Ureter (tissue), 1 donor: ENCODE measurements around the gene ABHD12B. TPM values are rescaled to one million over a fixed set of nuclear protein-coding genes. Genes with fewer than 3 reads are reported as not detected.
A peak's percentile ranks its signal among the peaks of the same experiment; 100 is the strongest.

Experiments
- DNase-seq: peaks from one replicate; pipeline ENCODE4 v3.0.0-alpha.2; 2020; ENCODE audit warnings: low spot score
- total RNA-seq: library from RNA; stranded (reverse); gene quantifications from one replicate; pipeline ENCODE4 v1.2.4, GENCODE V29; 2023
- donor health status: DM: yes; HTN: yes; CAD: no.

Gene ABHD12B, protein sequence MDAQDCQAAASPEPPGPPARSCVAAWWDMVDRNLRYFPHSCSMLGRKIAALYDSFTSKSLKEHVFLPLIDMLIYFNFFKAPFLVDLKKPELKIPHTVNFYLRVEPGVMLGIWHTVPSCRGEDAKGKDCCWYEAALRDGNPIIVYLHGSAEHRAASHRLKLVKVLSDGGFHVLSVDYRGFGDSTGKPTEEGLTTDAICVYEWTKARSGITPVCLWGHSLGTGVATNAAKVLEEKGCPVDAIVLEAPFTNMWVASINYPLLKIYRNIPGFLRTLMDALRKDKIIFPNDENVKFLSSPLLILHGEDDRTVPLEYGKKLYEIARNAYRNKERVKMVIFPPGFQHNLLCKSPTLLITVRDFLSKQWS
- not detected for total RNA-seq

- no peak for DNase-seq
Observed at GRCh38 chr14:50871914-50872732, at the start of gene ABHD12B. ABHD12B (plus strand) TSS chr14:50872053; CDS start chr14:50872175, 122 bp downstream.

DNA sequence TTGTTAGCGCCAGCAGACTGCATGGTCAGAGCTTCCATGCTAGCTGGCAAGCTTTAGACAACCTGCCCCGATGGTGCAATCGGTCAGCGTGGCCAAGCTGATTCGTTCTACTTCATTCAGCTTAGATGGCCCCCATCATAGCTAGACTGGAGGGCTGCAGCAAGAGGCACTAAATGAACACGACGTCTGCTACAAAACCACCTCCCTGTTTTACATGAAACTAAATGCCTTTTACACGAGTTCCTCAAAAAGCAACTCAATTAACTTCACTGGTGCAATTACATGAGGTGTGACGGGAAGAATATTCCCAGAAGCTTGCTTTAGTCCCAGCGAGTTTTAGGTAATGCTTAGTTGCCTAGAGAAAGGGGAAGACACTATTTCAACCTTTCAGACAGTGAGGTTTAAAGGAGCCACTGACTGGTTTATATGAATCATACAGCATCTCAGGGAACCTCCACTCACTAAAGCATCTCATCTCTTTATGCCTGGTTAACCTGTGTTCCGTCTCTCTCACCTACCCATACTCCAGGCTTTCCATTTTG lies 49.3 kb upstream of the ABHD12B start:
- no peak for DNase-seq

DNA sequence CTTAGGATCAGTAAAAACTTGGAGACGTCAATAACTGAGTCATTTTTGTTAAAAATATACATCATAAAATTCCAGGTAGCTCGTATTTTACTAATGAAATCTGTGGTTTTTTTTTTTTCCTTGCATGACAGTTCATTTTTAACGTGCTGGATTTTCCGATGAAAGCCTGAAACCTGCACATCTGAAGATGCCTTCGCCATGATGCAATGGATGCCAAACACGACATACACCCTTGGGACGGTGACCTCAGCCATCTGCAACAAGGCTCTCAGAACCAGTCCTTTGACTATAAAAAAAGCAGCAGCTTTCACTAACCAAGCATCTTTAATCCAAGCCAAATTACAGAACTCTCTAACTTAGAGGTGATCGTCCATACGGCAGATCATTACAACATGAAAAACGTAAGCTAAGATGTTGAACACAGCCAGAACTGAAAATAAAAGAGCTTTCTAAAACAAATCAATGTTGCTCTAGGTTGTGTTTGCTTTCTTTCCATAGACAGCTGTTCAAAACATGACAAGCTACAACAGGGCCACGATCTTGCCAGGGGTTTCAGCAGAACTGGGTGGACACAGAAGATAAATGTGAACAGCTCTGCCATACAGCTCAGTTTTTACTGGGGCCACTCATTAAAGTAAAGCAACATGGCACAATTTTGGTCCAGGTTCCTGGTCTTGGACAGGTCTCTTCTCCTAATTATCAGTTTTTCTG lies 48.6 kb upstream of the ABHD12B start:
- DNase-seq = no peak

DNA sequence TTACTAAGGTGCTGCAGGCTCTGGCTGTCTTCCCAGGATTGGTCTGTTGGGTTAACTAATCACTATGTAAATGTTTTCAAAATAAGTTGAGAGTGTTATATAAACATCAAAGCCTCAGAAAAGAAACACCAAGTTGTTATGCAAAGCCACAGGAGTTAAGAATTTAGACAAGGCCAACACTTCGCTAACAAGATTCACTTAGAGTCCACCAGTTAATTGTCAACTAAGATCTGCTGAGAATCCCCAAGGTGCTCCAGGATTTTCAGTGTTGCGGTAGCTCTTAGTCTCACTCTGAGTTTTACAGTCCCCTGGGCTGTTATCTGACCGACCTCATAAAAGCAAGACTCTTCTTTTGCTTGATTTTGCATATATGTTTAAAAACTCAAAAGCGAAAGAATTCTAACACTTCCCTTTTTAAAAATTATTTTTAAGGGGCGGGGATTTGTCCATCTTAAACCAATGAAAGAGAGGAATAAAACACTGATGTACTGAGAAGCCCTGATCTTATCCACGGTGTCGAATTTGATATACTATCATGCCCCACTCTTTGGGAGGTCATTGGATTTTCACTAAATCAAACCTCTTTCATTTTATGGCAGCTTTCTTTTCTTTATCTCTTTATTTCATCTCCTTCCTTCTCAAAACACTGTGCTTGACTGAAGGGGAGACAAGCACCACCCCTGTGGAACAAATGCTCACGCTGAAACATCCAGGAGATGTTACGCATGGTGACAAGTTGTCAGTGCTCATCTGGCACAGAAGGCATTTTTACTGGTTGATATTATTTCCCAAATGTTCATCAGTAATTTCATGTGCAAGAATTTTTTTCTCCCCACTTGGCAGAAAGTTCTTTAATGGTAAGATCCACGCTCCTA lies 47.9 kb upstream of the ABHD12B start:
- DNase-seq = no peak

- DNase-seq = no peak
Observed at GRCh38 chr14:50825307-50825706, 46.5 kb upstream of the ABHD12B start.

GRCh38 chr14:50826681-50827080 lies 45.2 kb upstream of the ABHD12B start:
- no peak for DNase-seq

GRCh38 chr14:50828721-50829488 lies 42.9 kb upstream of the ABHD12B start:
- no peak for DNase-seq

- DNase-seq = no peak
Observed at GRCh38 chr14:50829489-50830043, 42.3 kb upstream of the ABHD12B start.

- DNase-seq = peak; percentile 56
Observed at GRCh38 chr14:50830044-50830931, 41.6 kb upstream of the ABHD12B start.

- DNase-seq = peak; percentile 72
Observed at GRCh38 chr14:50830932-50831725, 40.7 kb upstream of the ABHD12B start, which contains the start of gene NIN. NIN (minus strand) TSS chr14:50831162; CDS start chr14:50822056, 9,106 bp downstream.

- no peak for DNase-seq
Observed at GRCh38 chr14:50831726-50832168, 40.1 kb upstream of the ABHD12B start.

GRCh38 chr14:50832935-50833630 lies 38.8 kb upstream of the ABHD12B start:
- no peak for DNase-seq

- DNase-seq = no peak
Observed at GRCh38 chr14:50834802-50835276, 37.0 kb upstream of the ABHD12B start.

DNA sequence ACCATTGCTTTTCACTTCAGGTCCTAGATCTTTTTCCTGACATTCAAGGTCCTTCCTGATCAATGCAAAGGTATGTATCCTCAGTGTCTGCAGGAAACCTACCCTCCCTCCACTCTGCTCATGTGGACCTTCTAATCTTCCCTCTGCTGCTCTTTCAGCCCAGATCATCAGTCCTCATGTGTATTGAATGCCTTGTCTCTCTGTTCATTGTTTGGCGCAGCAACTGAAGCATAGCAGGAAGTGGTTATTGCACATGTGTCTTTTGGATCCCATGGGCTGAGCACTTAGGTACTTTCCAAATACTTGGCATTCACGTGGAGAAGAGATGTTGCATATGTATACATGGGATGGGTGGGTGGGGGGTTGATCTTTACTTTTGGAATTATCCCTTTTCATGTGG lies 36.6 kb upstream of the ABHD12B start:
- no peak for DNase-seq

DNA sequence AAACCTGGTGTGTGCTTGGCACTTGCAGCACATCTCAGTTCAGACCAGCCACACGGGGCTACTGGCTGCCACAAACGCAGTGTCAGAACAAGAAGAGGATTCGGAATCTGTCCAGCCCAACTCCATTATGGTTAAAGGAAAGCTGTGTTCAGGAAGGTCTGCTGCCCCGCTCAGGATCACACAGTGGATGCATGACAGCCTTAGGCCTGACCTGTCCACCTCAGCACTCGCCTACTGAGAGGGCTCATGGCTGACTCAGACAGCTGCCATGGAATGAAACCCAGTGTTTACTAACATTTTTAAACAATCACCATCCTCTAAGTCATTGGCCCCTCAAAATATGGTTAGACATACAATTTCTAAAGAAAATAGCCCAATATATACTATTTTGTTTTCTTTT lies 35.3 kb upstream of the ABHD12B start:
- no peak for DNase-seq

DNA sequence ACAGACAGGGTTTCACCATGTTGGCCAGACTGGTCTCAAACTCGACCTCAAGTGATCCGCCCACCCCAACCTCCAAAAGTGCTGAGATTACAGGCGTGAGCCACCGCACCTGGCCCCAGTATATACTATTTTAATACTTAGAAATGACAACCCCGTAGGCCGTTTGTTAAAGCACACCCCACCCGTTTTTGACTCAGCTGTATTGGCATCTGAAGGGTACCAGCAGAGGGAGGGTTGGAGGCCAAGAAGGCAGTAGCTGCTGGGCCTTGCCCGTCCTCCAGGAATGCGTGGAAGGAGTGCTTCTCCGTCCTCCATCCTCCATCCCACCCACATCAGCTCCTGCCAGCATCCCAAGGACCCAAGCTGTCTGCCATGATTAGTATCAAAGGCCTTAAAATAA lies 34.6 kb upstream of the ABHD12B start:
- DNase-seq = no peak

DNA sequence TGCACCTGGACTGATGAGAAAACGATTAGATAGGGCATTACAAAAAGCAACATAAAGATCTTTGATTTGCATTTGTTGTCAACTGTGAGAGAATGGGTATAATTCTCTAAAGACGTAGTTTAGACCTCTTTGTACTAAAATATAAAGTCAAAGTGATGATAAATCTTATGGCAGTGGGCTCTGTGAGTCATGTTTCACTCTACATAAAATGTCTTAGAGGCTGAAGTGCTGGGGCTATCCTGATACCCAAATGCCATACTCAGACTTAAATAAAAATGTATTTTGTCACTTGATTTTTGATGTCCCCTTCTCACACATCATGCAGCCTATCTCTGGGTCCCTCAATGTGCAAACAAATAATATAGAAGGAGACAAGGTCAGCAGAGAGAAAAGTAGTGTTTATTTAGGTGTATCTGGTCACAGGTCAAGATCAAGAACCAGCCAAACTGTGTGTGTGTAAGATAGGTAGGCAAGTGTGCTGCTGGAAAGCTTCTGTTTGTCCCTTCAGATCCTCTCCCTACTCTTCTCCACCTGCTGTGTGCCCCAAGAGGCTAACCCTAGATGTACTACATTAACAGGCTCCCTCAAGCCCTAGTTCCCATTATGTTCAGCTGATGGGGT lies 33.9 kb upstream of the ABHD12B start:
- no peak for DNase-seq
